GM19452 (cell line): ENCODE results near the gene DZIP3.

Experiments
- ATAC-seq: cut with Tn5 transposase; IDR thresholded peaks from one replicate; pipeline ENCODE4 v1.9.1; 2021; ENCODE audit not compliant: unreplicated experiment

DZIP3 gene, protein sequence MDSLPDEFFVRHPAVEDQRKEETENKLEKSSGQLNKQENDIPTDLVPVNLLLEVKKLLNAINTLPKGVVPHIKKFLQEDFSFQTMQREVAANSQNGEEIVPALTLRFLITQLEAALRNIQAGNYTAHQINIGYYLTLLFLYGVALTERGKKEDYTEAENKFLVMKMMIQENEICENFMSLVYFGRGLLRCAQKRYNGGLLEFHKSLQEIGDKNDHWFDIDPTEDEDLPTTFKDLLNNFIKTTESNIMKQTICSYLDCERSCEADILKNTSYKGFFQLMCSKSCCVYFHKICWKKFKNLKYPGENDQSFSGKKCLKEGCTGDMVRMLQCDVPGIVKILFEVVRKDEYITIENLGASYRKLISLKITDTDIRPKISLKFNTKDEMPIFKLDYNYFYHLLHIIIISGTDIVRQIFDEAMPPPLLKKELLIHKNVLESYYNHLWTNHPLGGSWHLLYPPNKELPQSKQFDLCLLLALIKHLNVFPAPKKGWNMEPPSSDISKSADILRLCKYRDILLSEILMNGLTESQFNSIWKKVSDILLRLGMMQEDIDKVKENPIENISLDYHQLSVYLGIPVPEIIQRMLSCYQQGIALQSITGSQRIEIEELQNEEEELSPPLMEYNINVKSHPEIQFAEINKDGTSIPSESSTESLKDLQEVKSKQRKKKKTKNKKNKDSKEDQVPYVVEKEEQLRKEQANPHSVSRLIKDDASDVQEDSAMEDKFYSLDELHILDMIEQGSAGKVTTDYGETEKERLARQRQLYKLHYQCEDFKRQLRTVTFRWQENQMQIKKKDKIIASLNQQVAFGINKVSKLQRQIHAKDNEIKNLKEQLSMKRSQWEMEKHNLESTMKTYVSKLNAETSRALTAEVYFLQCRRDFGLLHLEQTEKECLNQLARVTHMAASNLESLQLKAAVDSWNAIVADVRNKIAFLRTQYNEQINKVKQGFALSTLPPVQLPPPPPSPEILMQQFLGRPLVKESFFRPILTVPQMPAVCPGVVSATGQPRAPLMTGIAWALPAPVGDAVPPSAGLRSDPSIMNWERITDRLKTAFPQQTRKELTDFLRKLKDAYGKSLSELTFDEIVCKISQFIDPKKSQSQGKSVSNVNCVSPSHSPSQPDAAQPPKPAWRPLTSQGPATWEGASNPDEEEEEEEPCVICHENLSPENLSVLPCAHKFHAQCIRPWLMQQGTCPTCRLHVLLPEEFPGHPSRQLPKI

GRCh38 chr3:108589081-108589997, at the start of gene DZIP3, which contains the start of gene CIP2A:
TSS of gene DZIP3 (plus strand) at chr3:108589722. CDS start at chr3:108605407, 15,685 bp downstream.
TSS of gene CIP2A (minus strand) at chr3:108589438. CDS start at chr3:108589375, 63 bp downstream.
- ATAC-seq: peak; percentile 93

DNA sequence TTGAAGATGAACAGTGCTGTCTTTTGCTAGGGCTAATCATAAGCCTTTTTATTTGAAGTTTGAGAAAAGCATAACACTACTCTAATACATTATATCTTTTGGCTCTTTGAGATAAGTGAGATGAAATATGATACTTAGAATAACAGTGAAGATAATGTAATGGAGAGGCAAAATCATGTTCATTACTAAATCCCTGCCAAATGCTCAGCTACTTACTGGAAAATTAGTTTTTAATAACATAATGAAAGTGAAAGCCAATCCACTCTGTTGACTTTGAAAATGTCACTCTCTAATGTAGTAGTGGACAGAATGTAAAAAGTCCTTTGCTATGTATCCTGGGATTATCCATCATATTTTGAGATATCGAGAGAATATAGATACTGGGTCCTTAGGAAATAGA, 43.3 kb upstream of the DZIP3 start:
- no peak for ATAC-seq

DNA sequence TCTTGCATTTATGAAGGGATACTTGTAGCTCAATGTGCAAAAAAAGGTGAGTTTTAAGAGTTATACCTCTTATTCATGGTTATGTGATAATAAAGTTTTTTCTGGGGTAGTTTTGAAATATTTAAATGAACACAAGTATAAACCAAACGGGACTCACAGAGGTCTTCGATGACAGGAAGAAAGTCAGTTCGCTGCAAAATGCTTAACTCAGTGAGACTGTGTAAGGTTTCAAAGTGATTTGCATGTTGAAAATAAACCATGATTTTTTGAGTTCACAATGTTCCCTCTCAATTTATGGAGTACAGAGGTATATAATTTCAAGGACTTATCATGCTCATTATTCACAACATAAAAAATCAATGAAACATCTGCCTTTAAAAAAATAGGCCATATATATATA, 42.8 kb upstream of the DZIP3 start:
- ATAC-seq: no peak

DNA sequence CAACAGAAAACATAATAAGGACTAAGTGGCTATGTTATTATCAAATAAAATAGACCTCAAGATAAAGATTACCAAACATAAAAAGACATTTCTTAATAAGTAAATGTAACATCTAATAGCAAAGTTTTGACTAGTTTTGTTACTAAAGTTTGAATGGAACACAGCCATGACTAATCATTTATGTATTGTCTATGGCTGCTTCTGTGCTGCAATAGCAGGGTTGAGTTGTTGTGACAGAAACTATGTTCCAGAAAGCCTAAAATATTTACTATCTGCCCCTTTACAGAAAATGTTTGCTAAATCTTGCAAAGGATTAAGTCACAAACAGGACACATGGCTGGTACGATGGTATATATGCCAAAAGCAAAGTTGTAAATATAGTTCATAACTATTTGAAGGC, 41.2 kb upstream of the DZIP3 start:
- no peak for ATAC-seq

- no peak for ATAC-seq
These were observed 40.6 kb upstream of the DZIP3 start for GRCh38 chr3:108548886-108549285.

- ATAC-seq: no peak
These were observed 37.0 kb upstream of the DZIP3 start for GRCh38 chr3:108552267-108553159.

DNA sequence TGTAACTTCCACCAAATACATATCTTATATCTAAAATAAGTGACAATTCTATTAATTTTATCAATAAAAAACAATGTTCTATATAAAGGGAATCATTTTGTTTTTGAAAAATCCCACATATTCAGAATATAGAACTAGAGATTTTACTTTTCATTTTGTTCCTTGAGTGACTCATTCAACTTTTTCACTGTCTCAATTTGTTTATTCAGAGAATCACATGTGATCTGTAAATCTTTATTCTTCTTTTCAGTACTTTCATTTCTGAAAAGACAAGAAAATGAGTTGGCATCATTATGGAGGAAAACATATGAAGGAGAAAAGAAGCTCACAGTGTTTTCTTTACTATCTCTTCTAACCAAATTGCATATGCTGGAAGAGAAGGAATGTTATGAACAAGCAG, 35.3 kb upstream of the DZIP3 start:
- no peak for ATAC-seq

DNA sequence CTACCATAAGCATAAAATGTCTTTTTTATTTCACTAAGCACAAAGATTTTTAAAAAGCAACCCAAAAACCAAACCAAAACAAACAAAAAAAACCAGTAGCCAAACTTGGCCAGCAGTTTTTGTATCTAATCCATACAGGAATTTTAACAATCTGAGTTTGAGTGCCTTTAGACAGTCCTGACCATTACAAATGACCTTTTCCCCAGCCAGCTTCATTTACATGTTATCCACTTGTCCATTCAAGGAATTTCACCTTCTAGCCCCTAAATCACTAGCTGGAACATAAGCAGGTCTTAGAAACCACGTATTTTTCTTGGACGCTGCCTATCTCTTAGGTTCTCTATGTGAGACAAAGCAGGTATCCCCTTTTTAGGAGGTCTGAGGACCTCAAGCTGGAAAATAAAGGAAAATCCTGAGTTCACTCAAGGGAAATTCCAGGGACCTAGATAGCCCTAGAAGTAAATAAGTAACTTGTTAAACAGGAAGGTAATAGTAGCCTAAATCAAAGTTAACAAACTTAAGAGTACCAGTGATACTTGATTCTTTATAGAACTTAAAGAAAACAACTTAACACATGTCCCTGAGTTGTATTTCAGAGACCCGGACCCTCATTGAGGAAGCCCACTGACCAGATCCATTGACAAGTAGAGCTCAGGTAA, 34.5 kb upstream of the DZIP3 start:
- no peak for ATAC-seq

- ATAC-seq: no peak
These were observed 33.4 kb upstream of the DZIP3 start for GRCh38 chr3:108555966-108556581.

GRCh38 chr3:108562565-108562964, 27.0 kb upstream of the DZIP3 start:
- ATAC-seq: no peak

DNA sequence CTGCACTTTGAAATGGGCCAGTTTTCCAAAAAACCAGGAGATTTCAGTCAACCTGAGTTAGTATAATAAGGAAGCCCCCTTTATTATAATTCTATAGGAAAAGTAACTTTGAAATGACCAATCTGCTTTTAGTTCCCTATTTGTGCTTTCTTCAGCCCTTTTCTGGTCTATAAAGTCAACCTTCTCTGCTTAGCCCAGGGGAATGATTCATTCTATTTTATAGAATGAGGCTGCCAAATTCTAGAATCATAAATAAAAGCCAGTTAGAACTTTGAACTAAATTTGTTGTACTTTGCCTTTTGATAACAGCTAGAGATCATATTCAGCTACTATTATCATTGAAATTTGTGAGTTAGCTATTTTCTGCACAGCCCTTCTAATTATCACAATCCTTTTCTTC, 25.0 kb upstream of the DZIP3 start:
- no peak for ATAC-seq

DNA sequence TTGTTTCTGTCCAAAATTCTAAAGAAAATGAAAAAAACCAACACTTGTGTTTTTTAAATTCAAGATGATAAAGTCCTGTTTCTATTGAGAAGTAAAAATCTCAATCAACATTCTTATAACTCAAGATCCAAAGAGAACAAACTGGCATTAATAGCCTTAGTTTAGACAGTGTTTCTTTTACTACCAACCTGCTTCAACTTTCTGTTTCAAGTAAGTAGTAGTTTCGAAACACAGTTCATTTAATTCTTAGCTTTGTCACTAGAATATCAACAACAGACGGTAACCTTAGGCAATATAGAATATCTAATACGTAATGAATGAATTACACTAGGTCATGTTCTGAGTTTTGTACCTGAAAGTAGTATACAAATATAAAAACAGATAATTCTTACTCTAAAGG, 24.0 kb upstream of the DZIP3 start:
- no peak for ATAC-seq

DNA sequence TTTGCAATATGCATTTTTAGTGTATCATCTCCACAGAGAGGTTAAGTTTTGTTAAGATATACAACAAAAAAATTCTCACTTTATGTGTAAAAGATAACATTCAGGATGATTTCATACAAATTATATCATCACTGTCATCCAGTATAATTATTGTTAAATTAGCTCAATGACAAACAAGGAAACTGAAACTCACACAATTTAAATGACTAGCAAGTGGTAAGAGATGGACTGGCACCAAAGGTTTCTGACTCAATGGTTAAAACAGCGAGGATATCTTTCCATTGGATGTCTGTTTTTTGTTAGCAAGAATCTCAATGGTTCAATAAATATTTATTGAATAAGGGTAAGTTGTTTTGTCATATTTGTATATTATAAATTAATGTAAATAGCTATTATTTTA, 22.9 kb upstream of the DZIP3 start:
- no peak for ATAC-seq

GRCh38 chr3:108569336-108569735, 20.2 kb upstream of the DZIP3 start:
- ATAC-seq: no peak

DNA sequence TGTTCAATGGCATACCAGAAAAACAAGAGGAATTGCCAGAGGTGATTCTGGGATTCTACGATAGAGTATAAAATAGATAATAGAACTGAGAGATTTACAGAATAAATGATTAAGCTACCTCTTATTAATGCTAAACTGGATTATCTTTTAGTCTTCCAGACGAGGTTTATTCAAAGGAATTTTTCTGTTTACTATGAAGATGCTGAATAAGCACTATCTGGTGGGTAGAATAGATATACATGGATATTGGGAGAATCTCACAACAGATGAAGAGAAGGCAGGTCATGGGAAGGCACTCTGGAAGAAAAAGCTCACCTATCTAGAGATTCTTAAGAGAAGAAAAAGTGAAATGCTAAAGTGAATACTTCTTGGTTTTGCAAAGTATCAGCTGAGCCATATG, 11.5 kb upstream of the DZIP3 start:
- ATAC-seq: no peak

DNA sequence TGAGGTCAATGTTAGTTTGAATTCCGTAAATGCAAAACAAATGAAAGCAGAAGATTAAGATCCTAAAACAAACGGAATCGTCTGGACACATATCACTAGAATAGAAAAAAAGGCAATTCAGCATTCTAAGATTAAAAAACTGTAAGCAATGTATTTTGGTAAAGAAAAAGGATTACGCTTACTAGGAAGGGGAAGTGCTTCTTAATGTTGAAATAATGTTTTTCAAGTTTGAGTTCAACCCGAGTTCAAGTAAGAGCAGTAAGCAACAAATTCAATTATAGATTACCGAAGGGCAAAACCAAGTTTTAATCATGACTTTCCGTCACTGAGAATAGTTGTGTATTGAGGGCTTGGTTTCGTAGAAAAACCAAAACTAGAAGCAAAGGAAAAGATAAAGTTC, 921 bp upstream of the DZIP3 start:
- ATAC-seq: no peak

DNA sequence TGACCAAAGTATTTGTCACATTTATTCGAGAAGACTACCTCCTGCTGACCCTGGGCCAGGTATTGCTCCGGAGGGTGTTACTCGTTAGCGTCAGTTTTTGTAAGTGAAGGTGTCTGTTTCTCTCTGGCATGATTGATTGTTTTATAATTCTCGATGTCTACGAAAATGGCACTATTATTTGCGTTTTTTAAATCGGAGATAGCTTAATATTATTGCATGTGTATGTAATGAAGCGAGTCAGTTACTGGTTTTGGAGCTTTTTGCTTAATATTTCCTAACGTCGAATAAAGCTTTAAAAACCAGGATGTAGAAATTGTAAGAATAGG, 439 bp downstream of the DZIP3 start:
- no peak for ATAC-seq

DNA sequence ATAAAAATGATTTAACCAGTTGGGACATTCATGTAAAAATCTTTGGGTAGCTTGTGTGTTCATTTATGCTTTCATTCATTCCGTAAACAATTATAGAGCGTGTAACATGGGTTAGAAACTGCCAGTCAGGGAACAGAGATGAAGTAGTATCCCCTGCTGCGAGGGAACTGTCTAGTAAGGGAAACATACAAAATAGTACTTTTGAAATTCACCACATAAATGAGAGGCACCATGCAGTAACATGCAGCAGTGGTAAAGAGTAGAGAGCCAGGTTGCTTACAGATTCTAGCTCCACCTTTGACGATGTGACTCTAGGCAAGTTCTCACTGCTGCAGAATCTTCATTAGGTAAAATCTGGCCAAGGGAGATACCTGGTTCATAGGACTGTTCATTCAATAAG, 938 bp downstream of the DZIP3 start:
- ATAC-seq: no peak

- ATAC-seq: no peak
These were observed 5.8 kb downstream of the DZIP3 start for GRCh38 chr3:108595321-108595720.
